Endometrial microvascular endothelial cells (primary cell): ENCODE measurements around the gene STRIP1. TPM values are rescaled to one million over a fixed set of nuclear protein-coding genes. Genes with fewer than 3 reads are reported as not detected.

Experiments
- in situ Hi-C: cut with HindIII; loops from 2 replicates; pipeline ENCODE4 v1.10.0; 2017; ENCODE audit warnings: low sequenced_read_pairs, low pct_unique_long_range_greater_than_20kb; ENCODE audit errors: inconsistent ontology term
- total RNA-seq: library from RNA; depleted of rRNA; stranded (reverse); fragments of >200 nt; gene quantifications from one replicate; pipeline ENCODE4 v1.2.3, GENCODE V29; 2015; ENCODE audit errors: inconsistent ontology term

STRIP1 gene
- total RNA-seq, 1 donor from 2014 or later: 53.1 TPM

- in situ Hi-C loops: no loop called here
Measured at GRCh38 chr1:110084227-110085078, 50.0 kb downstream of the STRIP1 start.

DNA sequence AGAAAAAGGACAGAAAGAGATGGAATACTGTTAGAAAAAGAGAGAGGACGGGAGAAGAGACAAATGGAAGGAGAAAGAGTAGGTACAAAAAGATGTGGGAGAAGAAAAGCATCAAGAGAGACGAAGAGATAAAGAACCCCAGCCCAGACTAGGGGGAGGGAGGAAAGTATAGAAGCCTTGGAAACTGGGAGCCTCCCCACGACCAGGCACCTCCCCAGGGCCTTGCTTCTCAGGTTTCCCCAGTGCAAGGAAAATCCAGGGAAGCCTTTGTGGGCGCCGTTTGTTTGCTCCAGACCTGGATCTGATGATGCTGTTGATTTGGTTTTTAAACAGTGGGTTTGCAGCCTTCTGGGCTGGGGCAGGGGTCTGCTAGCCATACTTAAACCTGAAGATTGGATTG lies 51.2 kb downstream of the STRIP1 start:
- in situ Hi-C loops: no loop called here

DNA sequence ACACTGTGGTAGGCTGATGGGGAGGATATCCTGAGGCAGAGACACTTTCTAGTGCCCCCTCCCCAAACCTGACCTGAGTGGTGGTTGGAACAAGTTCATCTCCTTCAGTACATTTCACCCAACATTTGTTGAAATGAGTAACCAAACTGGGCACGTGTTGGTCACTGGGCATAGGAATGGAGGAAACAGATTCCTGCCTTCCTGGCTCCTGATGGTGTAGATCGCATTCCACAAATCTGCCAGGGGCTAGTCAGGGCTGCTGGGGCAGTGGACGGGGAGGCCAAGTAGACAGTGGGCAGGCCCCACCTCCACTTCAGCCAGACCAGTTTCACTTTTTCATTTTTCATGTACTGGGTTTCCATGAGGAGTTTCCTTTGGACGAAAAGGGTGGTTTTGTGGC lies 52.5 kb downstream of the STRIP1 start:
- in situ Hi-C loops: no loop called here

- in situ Hi-C loops: no loop called here
Measured at GRCh38 chr1:110087812-110088738, 53.7 kb downstream of the STRIP1 start.

GRCh38 chr1:110088739-110089316 lies 54.4 kb downstream of the STRIP1 start:
- in situ Hi-C loops: no loop called here

DNA sequence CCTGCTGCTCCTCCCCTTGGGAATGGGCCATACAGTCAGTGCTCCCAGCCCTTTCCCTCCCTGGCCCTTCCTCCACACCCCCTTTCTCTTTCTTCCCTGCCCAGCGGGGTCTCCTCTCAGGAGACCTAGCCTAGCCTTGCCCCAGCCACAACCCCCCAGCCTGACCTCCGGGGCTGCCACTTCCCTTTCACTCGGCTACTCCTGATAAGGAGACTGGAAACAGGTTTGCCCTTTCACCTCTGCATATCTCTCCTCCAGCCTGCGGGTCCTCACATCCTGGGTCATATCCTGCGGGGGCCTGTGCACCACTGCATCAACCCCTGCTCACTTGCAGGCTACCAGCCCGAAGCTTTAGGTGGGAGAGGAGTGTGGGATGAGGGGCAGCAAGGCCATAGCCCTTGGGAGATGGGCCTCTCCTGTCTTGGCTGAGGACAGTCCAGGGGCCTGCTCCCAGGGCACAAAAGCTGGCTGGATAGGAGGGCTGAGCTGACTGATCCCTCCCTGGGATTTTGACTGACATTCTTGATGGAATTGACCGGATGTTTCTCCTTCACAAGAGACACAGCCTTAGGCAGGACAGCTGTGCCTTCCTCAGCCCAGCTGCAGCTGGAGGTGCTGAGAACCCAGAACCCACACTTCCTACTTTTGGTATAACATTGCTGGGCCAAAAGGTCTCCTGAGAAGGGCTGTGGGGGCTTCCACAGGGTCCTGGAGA lies 55.3 kb downstream of the STRIP1 start:
- in situ Hi-C loops: no loop called here

DNA sequence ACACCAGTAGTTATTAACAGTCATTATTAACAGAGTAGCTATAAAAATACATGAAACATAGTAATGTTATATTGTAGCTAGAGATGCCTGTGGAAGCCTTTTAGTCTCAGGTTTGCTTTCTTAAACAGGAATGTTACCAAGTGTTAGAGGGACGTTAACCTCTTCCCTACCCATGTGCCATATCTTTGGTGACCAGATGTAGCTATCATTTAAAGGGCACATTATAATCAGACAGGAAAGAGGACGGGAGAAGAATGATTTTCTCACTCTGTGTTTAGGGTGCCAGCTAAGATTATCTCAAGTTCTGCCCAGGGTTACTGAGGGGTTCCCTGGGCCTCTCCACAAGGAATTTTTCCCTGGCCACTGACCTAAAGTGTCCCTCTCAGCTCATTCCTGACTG lies 57.0 kb downstream of the STRIP1 start:
- in situ Hi-C loops: no loop called here

DNA sequence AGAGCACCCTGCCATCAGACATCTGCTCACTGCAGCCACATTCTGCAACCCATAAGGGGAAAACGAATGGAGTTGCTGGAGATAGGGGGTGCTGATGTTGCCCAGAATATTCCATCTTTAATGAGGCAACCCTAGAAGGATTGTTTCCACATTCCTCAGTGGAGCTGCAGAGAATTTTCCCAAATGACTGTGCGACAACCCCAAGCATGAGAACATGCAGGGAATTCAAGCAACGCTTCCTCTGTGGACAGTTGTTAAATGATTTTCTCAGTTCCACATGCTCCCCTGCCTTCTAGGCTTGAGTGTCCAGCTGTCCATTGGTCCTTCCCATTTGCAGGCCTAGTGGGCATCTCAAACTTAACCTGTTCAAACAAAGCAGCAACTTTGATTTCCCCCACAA lies 57.4 kb downstream of the STRIP1 start:
- in situ Hi-C loops: no loop called here

GRCh38 chr1:110092991-110093390 lies 58.6 kb downstream of the STRIP1 start:
- in situ Hi-C loops: no loop called here

- in situ Hi-C loops: no loop called here
Measured at GRCh38 chr1:110094931-110095654, 60.7 kb downstream of the STRIP1 start.

- in situ Hi-C loops: no loop called here
Measured at GRCh38 chr1:110097507-110098221, 63.2 kb downstream of the STRIP1 start.

- in situ Hi-C loops: no loop called here
Measured at GRCh38 chr1:110098222-110099026, 64.0 kb downstream of the STRIP1 start.

GRCh38 chr1:110100335-110100734 lies 65.9 kb downstream of the STRIP1 start:
- in situ Hi-C loops: no loop called here

DNA sequence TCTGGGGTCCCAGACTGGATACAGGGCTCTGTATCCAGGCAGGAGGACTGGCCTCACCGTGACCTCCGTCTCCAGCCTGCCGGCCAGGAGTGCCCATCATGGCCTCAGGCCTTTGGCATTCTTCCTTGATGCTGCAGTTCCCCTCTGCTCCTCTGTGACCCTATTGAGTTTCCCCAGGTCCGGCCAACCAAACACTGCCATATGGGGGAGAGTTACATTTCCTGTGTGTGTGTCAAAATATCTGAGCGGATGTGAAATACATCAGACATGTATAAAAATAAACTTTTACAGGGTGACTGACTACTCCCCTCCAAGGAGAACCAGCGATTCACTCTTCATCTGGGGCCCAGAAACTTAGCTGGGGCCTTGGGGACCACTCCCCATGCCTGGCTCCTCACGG lies 67.7 kb downstream of the STRIP1 start:
- in situ Hi-C loops: no loop called here
